Activated T-helper 17 cell treated with anti-CD3 and anti-CD28 coated beads, Interleukin-2, amount 50 U/mL, for 72 hours (primary cell): ENCODE results near the gene PTPN6. TPM values are rescaled to one million over a fixed set of nuclear protein-coding genes. Genes with fewer than 3 reads are reported as not detected.

Source experiments
- ATAC-seq: fragments of 150-1000 bp; cut with Tn5 transposase; replicated peaks from 2 replicates; pipeline ENCODE4 v1.10.0; 2021; ENCODE audit warnings: mild to moderate bottlenecking, moderate library complexity
- H3K27ac Mint-ChIP-seq: one replicate; pipeline ENCODE4 v1.8.0; 2022; ENCODE audit warnings: mixed read lengths
- H3K27me3 Mint-ChIP-seq: one replicate; pipeline ENCODE4 v1.8.0; 2022; ENCODE audit warnings: mixed read lengths
- H3K36me3 Mint-ChIP-seq: one replicate; pipeline ENCODE4 v1.8.0; 2022; ENCODE audit warnings: low read depth, mild to moderate bottlenecking, mixed read lengths
- H3K4me1 Mint-ChIP-seq: one replicate; pipeline ENCODE4 v1.8.0; 2022; ENCODE audit warnings: mixed read lengths
- H3K4me3 Mint-ChIP-seq: one replicate; pipeline ENCODE4 v1.8.0; 2022; ENCODE audit warnings: mild to moderate bottlenecking, mixed read lengths
- H3K9me3 Mint-ChIP-seq: one replicate; pipeline ENCODE4 v1.8.0; 2022; ENCODE audit warnings: mixed read lengths
- total RNA-seq, 2 donors: library from RNA; stranded (reverse); gene quantifications; one replicate each; pipeline ENCODE4 v1.2.3, GENCODE V29; 2022

Gene PTPN6
- total RNA-seq, 2 donors from 2014 or later, result 134 to 223 TPM

DNA sequence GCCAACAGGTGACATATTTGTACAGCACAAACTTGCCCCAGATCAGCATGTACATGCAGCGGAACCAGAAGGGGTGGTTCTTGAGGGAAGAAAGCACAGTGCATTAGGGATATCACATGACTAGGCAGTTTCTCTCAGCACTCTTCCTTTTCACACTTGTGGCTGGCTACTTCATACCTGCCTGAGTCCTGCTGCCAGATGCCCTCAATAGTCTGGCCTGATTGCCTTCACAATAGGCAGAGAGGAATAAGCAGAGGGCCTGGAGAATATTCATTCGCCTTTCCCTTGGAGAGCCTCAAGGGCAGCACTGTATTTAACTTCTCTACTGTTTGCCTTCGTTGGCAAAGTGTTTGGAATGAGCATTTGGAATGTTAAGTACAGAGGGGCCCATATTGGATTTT lies 27.5 kb downstream of the PTPN6 start:
- no peak for ATAC-seq
- Mint-ChIP-seq H3K27ac (peak overlapping the region; percentile 38), H3K9me3 (no peaks in the 10 kb centered on the region), H3K27me3 (no peaks in the 10 kb centered on the region), H3K4me3 (no peak overlapping the region), H3K4me1 (peaks cover 4% of the 10 kb centered on the region), H3K36me3 (peaks cover 97% of the 10 kb centered on the region)

DNA sequence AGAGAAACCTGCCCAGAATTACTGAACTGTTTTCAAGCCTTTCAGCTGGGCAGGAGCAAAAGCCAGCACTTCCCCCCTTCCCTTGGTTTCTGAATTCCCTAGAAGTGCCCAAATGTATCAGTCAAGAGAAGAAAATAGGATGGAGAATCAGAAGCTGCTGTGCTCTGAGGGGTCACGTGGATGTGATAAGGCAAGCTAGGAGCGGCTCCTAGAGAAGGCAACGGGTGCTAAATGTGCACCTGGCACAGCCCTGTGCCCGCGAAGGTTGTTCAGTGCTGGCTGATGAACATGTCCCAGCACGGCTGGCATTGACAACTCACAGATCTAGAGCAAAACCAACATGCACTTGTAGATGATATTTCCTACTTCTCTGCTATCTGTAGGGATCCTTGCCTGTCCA lies 27.9 kb downstream of the PTPN6 start:
- H3K27ac Mint-ChIP-seq, result peak overlapping the region; percentile 38
- no peaks in the 10 kb centered on the region for H3K9me3 Mint-ChIP-seq
- H3K27me3 Mint-ChIP-seq, result no peaks in the 10 kb centered on the region
- ATAC-seq, result no peak
- H3K4me3 Mint-ChIP-seq, result no peak overlapping the region
- H3K4me1 Mint-ChIP-seq, result peaks cover 4% of the 10 kb centered on the region
- H3K36me3 Mint-ChIP-seq, result peaks cover 97% of the 10 kb centered on the region

DNA sequence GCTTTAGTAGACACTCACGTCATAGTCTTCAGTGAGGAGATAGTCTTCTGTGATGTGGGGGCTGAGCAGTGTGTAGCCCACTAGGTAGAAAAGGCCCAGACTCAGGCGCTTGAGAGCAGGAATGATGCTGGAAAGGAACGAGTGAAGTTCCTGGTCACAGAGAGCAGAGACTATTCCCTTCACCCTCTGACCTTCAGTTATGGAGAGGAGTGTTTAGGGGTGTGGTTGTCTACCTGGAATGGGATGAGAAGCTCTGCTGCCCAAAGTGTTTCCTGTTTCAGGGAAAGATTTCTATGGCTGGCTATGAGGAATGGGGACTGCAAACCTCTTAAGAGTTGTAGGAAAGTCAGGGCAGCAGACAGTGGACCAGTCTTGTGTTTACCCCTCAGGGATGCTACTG lies 28.3 kb downstream of the PTPN6 start:
- peaks cover 97% of the 10 kb centered on the region for H3K36me3 Mint-ChIP-seq
- no peak for ATAC-seq
- H3K4me1 Mint-ChIP-seq, result peaks cover 4% of the 10 kb centered on the region
- no peaks in the 10 kb centered on the region for H3K9me3 Mint-ChIP-seq
- no peak overlapping the region for H3K4me3 Mint-ChIP-seq
- H3K27ac Mint-ChIP-seq, result peak overlapping the region; percentile 38
- H3K27me3 Mint-ChIP-seq, result no peaks in the 10 kb centered on the region

DNA sequence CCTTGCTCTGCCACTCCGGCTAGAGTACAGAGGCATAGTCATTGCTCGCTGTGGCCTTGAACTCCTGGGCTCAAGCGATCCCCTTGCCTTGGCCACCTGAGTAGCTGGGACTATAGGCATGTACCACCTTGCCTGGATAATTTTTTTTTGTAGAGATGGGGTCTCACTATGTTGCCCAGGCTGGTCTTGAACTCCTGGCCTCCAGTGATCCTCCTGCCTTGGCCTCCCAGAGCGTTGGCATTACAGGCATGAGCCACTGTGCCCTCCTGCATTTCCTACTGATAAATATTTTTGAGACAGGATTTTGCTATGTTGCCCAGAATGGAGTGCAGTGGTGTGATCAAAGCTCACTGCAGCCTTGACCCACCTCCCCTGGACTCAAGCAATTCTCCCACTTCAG lies 28.9 kb downstream of the PTPN6 start:
- no peak for ATAC-seq
- no peak overlapping the region for H3K4me3 Mint-ChIP-seq
- no peak overlapping the region for H3K27ac Mint-ChIP-seq
- H3K9me3 Mint-ChIP-seq, result no peaks in the 10 kb centered on the region
- H3K36me3 Mint-ChIP-seq, result peaks cover 95% of the 10 kb centered on the region
- H3K4me1 Mint-ChIP-seq, result peaks cover 4% of the 10 kb centered on the region
- H3K27me3 Mint-ChIP-seq, result no peaks in the 10 kb centered on the region

DNA sequence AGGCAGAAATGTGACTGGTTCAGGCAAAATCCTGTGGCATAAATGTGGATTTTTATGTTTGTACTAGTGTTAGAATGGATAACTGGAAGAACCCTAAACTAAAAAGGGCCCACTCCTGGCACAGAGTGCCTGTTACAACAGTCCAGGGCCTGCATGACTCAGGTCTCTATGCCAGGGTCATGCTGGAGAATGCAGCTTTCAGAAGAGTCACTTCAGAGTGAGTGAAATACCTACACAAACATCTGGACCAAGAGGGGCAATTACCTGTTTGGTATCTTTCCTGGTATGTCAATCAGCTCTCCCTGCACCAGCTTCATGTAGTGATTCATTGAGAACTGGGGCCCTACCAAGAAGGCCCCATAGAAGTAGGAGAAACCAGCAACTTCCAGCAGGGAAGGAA lies 29.6 kb downstream of the PTPN6 start:
- Mint-ChIP-seq H3K4me3 (no peak overlapping the region), H3K9me3 (no peaks in the 10 kb centered on the region), H3K4me1 (peaks cover 4% of the 10 kb centered on the region), H3K36me3 (peaks cover 88% of the 10 kb centered on the region), H3K27ac (no peak overlapping the region), H3K27me3 (no peaks in the 10 kb centered on the region)
- ATAC-seq, result no peak

DNA sequence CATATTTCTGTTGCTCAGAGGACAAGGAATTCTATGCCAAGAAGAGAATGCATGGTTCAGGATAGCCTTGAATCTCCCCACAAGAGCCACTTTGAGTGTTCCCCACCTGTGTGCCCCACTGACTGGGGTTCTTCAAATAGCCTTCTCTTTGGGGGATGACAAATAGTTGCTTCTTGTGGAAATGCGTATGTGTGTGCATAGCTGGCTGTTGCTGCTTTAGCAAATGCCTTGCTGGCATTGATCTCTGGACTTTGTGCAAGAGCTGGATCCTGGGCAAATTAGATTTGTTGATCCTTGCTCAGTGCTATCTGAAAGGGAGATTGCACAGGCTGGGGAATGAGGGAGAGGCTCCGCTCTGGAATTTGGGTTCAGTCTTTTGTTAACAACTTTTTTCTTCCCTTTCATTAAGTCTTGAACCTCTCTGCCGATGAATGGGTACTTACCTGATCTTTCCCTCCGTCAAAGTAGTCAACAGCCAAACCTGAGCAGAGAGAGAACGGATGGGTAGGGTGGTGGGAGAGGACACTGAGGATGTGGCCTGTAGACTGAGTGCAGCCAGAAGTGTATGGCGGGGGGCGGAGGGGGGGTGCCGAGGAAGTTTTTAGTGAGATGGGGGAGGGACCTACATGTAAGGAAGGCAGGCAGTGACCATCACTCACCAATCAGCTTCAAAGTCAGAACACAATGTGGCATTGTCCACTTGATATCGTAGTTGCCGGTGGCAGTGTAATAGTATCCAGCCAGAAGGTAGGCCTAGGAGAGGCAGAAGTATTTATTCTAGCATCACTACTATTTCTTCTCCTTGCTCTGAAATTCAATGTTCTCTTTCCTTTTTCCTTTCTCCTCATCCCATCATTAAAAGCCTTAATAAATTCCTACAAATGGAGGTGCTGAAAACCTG lies 30.2 kb downstream of the PTPN6 start:
- ATAC-seq, result no peak
- H3K4me3 Mint-ChIP-seq, result no peak overlapping the region
- peaks cover 4% of the 10 kb centered on the region for H3K4me1 Mint-ChIP-seq
- no peaks in the 10 kb centered on the region for H3K9me3 Mint-ChIP-seq
- no peak overlapping the region for H3K27ac Mint-ChIP-seq
- no peaks in the 10 kb centered on the region for H3K27me3 Mint-ChIP-seq
- peaks cover 82% of the 10 kb centered on the region for H3K36me3 Mint-ChIP-seq

DNA sequence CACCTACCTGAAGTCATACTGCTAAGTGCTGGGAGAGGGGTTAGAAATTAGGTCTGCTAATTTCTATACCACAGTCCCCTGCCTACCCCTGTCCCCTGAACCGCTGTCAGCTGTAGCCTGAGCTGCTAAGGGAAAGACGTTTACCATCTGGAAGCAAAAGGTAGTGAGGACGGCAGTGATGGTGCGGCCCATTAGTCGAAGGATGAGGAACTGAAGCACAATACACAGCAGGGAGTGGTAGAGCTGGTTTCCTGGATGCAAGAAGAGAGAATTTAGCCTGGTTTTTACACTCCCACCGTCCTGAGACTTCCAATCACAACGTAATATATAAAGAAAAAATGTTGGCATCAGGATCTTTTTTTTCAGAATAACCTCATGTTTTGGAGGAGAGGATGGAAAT lies 31.4 kb downstream of the PTPN6 start:
- no peak overlapping the region for H3K4me3 Mint-ChIP-seq
- H3K27me3 Mint-ChIP-seq, result no peaks in the 10 kb centered on the region
- H3K36me3 Mint-ChIP-seq, result peaks cover 78% of the 10 kb centered on the region
- H3K9me3 Mint-ChIP-seq, result no peaks in the 10 kb centered on the region
- no peak overlapping the region for H3K27ac Mint-ChIP-seq
- ATAC-seq, result no peak
- peaks cover 4% of the 10 kb centered on the region for H3K4me1 Mint-ChIP-seq

DNA sequence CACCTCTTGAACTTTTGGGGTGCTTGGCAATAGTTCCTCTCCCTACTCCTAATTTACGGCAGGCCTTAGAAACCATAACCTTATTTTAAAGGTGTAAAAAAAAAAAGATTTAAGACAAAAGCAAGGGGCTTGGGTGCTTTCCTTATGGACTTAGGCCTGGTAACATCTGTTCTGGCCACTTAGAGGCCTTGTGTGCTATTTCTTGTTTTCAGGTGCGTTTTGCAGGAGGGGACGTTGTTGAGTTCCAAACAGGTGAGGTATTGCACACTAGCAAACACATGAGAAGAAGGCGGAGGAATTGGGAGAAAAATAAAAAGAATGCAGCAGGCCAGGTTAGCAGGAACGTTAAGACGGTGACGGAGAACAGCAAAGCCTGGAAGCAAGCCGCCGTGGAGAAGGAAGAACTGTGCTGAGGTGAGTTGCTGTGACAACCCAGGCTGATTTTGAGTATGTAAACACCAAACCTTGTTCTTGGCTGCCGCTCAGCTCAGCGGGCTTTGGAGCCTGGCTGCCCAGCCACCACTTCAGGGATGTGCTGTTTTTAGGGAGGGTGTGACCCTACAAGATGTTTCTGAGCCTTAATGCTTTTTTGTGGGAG lies 36.9 kb downstream of the PTPN6 start:
- Mint-ChIP-seq H3K4me1 (no peaks in the 10 kb centered on the region), H3K27ac (no peak overlapping the region), H3K9me3 (no peaks in the 10 kb centered on the region), H3K27me3 (no peaks in the 10 kb centered on the region), H3K4me3 (no peak overlapping the region), H3K36me3 (peaks cover 60% of the 10 kb centered on the region)
- no peak for ATAC-seq

DNA sequence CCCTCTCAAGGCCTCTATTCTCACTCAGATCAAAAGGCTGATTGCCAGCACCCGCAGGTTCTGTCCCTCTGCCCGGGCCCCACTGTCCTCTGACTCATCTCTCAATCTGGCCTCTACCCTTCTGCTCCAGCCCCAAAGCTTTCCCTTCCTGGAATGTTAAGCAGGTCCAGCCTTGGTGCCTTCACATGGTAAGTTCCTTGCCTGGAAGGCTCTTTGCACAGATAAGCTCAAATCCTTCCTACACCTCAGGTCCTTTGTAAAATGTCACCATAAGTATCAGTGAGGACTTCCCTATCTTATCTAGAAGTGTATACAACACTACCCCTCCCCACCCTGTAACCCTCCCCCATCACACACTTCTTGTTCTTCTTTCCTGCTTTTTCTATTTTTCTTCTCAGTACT lies 44.9 kb downstream of the PTPN6 start:
- no peak for ATAC-seq
- H3K9me3 Mint-ChIP-seq, result no peaks in the 10 kb centered on the region
- H3K4me3 Mint-ChIP-seq, result no peak overlapping the region
- H3K4me1 Mint-ChIP-seq, result peaks cover 7% of the 10 kb centered on the region
- H3K27ac Mint-ChIP-seq, result no peak overlapping the region
- peaks cover 69% of the 10 kb centered on the region for H3K36me3 Mint-ChIP-seq
- H3K27me3 Mint-ChIP-seq, result no peaks in the 10 kb centered on the region

DNA sequence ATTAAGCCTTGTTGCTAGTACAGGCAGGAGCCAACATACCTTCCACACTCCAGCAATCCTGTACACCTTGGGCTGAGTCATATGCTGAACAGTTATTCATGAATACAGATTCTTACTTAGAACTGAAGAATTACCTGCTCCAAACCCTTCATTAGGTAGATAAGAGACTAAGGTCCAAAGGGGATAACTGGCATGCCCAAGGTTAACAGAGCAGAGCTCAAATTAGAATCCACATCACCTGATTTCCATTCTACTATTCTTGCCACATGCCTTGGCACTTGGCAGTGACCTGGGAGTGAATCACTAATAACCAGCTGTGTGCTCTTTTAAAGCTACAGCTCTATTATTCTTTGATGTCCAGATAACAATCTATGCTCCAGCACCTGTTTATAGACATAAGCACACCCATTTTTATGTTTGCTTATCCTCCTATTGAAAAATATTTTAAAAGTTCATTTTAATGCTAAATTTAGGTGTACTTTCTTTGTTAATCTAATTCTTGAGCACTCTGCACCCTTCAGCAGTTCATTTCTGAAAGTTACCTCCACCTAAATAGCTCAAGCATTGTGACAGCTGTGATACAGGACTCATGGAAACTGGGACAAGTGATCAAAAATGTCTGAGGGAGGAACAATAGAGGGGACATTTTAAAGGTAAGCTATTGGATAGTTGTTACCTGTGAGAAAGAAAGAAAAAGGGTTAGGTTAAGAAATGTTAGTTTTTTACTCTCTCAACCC lies 47.7 kb downstream of the PTPN6 start:
- Mint-ChIP-seq H3K27me3 (no peaks in the 10 kb centered on the region), H3K4me3 (no peak overlapping the region), H3K4me1 (peaks cover 7% of the 10 kb centered on the region), H3K36me3 (peaks cover 70% of the 10 kb centered on the region), H3K9me3 (no peaks in the 10 kb centered on the region), H3K27ac (peak overlapping the region; percentile 28)
- no peak for ATAC-seq

DNA sequence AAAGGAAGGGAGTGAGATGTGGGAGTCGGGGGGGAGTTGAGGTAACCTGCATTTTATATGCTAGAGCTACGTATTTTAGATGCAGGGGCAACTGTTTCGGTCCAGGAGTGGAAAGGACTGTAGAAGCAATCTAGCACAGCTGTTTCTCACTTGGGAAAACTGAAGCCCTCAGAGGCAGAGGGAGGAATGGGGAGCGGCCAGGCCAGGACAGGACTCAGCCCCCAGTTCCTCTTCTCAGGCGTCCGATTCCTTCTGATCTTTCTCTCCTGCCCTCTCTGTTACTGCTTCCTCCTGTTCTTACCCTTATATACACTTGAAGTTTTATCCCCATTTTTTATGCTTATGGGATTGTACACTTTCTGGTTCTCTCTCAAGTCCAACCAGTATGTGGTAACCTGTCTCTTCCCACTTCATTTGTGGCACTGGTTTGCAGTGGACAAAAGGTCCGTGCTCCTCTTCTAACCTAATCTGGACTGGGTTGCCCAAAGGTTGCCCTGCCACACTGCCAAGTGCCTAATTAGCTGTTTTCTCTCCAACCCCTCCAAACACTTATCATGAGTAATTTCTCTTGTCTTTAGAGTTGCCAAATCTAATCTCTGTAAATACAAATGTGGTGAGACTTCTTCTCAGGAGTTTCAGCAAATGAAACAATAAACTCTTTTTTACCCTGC lies 50.9 kb downstream of the PTPN6 start:
- Mint-ChIP-seq H3K4me3 (no peak overlapping the region), H3K27me3 (no peaks in the 10 kb centered on the region), H3K36me3 (peaks cover 69% of the 10 kb centered on the region), H3K27ac (no peak overlapping the region), H3K4me1 (no peaks in the 10 kb centered on the region), H3K9me3 (no peaks in the 10 kb centered on the region)
- no peak for ATAC-seq

DNA sequence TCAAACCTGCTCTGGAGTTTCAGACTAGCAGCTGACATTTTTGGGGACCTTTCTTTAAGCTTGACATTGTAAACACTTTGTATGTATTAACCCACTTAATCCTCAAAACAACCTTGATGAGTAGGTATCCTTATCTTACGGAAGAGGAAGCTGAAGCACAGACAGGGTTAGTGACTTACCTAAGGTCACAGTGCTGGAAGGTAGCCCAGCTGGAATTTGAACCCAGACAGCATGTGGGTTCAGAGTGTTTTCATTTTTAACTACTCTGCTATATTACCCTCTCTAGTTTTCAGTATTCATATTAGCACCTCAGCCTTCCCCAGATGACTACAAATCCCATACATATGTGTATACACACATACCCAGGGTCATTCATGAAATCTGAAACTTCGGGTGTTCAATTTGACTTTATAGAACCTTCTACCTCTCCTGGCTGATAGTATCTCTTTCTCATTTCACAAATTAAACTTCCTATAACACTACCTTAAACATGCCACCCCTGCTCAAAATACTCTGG lies 53.2 kb downstream of the PTPN6 start:
- no peak overlapping the region for H3K4me3 Mint-ChIP-seq
- no peaks in the 10 kb centered on the region for H3K9me3 Mint-ChIP-seq
- H3K27me3 Mint-ChIP-seq, result no peaks in the 10 kb centered on the region
- H3K27ac Mint-ChIP-seq, result no peak overlapping the region
- H3K36me3 Mint-ChIP-seq, result peaks cover 70% of the 10 kb centered on the region
- ATAC-seq, result peak; percentile 38
- no peaks in the 10 kb centered on the region for H3K4me1 Mint-ChIP-seq

DNA sequence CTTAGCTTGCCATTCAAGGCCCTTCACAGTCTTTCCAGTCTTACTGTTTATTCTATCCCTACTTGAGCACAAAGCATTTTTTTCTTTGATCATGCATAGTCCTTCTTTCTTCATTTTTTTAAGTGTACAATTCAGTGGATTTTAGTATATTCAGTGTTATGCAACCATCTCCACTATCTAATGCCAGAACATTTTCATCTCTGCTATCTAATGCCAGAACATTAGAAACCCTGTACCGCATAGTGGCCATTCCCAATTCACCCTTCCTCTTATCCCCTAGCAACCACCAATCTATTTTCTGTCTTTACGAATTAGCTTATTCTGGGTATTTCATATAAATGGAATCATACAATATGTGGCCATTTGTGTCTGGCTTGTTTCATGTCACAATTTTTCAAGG lies 53.7 kb downstream of the PTPN6 start:
- Mint-ChIP-seq H3K27me3 (no peaks in the 10 kb centered on the region), H3K4me1 (no peaks in the 10 kb centered on the region), H3K27ac (no peak overlapping the region), H3K36me3 (peaks cover 74% of the 10 kb centered on the region), H3K9me3 (no peaks in the 10 kb centered on the region), H3K4me3 (no peak overlapping the region)
- no peak for ATAC-seq

DNA sequence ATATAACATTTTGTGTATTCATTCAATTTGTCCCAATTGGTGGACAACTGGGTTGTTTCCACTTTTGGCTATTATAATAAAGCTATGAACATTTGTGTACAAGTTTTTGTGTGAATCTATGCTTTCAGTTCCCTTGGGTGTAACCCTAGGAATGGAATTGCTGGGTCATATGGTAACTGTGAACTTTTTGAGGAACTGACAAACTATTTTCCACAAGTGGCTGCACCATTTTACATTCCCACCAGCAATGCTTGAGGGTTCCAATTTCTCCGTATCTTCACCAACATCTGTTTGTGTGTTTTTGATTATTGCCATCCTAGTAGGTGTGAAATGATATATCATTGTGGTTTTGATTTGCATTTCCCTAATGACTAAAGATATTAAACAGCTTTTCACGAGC lies 54.2 kb downstream of the PTPN6 start:
- Mint-ChIP-seq H3K9me3 (no peaks in the 10 kb centered on the region), H3K27ac (no peak overlapping the region), H3K4me1 (no peaks in the 10 kb centered on the region), H3K27me3 (no peaks in the 10 kb centered on the region), H3K4me3 (no peak overlapping the region), H3K36me3 (peaks cover 78% of the 10 kb centered on the region)
- no peak for ATAC-seq
